HL-60 (cell line): Measurements from ENCODE around the gene LTBP3.
A peak's percentile ranks its signal among the peaks of the same experiment; 100 is the strongest.

Experiments used
- GABPA ChIP-seq: IDR thresholded peaks from 2 replicates; pipeline ENCODE4 v1.6.1; 2012; ENCODE audit warnings: low read depth
- POLR2AphosphoS5 ChIP-seq: IDR thresholded peaks from 2 replicates; pipeline ENCODE4 v1.6.1; 2012; ENCODE audit warnings: low read depth
- SPI1 ChIP-seq: IDR thresholded peaks from 2 replicates; pipeline ENCODE4 v1.6.1; 2012; ENCODE audit warnings: low read depth, mild to moderate bottlenecking, borderline replicate concordance
- TF ChIP-seq, protein P1 (sequence below): IDR thresholded peaks from one replicate; pipeline ENCODE4 v1.5.1; 2011; ENCODE audit warnings: low read length, control low read depth, inconsistent platforms; ENCODE audit not compliant: insufficient read depth

DNA sequence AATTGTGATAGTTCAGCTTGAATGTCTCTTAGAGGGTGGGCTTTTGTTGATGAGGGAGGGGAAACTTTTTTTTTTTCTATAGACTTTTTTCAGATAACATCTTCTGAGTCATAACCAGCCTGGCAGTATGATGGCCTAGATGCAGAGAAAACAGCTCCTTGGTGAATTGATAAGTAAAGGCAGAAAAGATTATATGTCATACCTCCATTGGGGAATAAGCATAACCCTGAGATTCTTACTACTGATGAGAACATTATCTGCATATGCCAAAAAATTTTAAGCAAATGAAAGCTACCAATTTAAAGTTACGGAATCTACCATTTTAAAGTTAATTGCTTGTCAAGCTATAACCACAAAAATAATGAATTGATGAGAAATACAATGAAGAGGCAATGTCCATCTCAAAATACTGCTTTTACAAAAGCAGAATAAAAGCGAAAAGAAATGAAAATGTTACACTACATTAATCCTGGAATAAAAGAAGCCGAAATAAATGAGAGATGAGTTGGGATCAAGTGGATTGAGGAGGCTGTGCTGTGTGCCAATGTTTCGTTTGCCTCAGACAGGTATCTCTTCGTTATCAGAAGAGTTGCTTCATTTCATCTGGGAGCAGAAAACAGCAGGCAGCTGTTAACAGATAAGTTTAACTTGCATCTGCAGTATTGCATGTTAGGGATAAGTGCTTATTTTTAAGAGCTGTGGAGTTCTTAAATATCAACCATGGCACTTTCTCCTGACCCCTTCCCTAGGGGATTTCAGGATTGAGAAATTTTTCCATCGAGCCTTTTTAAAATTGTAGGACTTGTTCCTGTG, 55.4 kb downstream of the LTBP3 start:
- TF ChIP-seq, protein P1, sequence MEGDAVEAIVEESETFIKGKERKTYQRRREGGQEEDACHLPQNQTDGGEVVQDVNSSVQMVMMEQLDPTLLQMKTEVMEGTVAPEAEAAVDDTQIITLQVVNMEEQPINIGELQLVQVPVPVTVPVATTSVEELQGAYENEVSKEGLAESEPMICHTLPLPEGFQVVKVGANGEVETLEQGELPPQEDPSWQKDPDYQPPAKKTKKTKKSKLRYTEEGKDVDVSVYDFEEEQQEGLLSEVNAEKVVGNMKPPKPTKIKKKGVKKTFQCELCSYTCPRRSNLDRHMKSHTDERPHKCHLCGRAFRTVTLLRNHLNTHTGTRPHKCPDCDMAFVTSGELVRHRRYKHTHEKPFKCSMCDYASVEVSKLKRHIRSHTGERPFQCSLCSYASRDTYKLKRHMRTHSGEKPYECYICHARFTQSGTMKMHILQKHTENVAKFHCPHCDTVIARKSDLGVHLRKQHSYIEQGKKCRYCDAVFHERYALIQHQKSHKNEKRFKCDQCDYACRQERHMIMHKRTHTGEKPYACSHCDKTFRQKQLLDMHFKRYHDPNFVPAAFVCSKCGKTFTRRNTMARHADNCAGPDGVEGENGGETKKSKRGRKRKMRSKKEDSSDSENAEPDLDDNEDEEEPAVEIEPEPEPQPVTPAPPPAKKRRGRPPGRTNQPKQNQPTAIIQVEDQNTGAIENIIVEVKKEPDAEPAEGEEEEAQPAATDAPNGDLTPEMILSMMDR = no peak
- TF ChIP-seq SPI1 = no peak
- TF ChIP-seq POLR2AphosphoS5 = peak; percentile 94
- TF ChIP-seq GABPA = no peak
